ENCODE measurements around the gene FBLIM1. TPM values are rescaled to one million over a fixed set of nuclear protein-coding genes. Genes with fewer than 3 reads are reported as not detected.
"Not testable (repeated sequence)": the region's sequence is repeated elsewhere in the genome, so short reads cannot be mapped to it uniquely, and the experiment has no call there.

The FBLIM1 gene
- total and polyA plus RNA-seq, 4 donors = 192 to 584 (median 463) TPM

- H3K9me3 ChIP-seq (ENCODE audit: control insufficient read depth, low read length) = no peaks in the 10 kb centered on the region
- intact Hi-C loops (cut with DNase I) = no loop called here
- WGBS, 2 donors = 82 to 90% methylated on average over 6 of the region's 6 CpGs
- no peak for ATAC-seq (ENCODE audit: low FRiP score)
- no peaks in the 10 kb centered on the region for H3K27me3 ChIP-seq (ENCODE audit: control insufficient read depth in 1 of 2, insufficient read depth in 2 of 2, low read length in 1 of 2)
- no peaks in the 10 kb centered on the region for H3K36me3 ChIP-seq (ENCODE audit: control insufficient read depth in 1 of 2, insufficient read depth in 2 of 2, low read length in 1 of 2)
- H3K27ac ChIP-seq (ENCODE audit: low read depth in 1 of 2, low read length in 2 of 2) = no peak overlapping the region
- peak in 1 of 2 donors; percentile 25 for DNase-seq
- H3K4me1 ChIP-seq (ENCODE audit: control insufficient read depth in 1 of 2, insufficient read depth in 2 of 2, low read length in 2 of 2) = peaks cover 0 to 3% of the 10 kb centered on the region in 2 donors
- H3K4me3 ChIP-seq (ENCODE audit: low read length in 2 of 2) = no peak overlapping the region
These were observed 68.4 kb downstream of the FBLIM1 start for GRCh38 chr1:15826810-15827507.

DNA sequence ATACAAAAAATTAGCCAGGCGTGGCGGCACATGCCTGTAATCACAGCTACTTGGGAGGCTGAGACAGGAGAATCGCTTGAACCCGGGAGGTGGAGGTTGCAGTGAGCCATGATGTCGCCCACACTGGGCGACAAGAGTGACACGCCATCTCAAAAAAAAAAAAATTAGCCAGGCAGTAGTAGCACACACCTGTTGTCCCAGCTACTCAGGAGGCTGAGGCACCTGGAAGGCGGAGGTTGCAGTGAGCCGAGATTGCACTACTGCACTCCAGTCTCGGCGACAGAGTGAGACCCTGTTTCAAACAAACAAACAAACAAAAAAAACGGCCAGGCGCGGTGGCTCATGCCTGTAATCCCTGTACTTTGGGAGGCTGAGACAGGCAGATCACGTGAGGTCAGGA is 69.0 kb downstream of the FBLIM1 start:
- H3K4me3 ChIP-seq (ENCODE audit: low read length in 2 of 2); H3K36me3 ChIP-seq (ENCODE audit: control insufficient read depth in 1 of 2, insufficient read depth in 2 of 2, low read length in 1 of 2); ATAC-seq (ENCODE audit: low FRiP score); H3K9me3 ChIP-seq (ENCODE audit: control insufficient read depth, low read length); H3K27me3 ChIP-seq (ENCODE audit: control insufficient read depth in 1 of 2, insufficient read depth in 2 of 2, low read length in 1 of 2); intact Hi-C loops (cut with DNase I); H3K27ac ChIP-seq (ENCODE audit: low read depth in 1 of 2, low read length in 2 of 2); H3K4me1 ChIP-seq (ENCODE audit: control insufficient read depth in 1 of 2, insufficient read depth in 2 of 2, low read length in 2 of 2): not testable (repeated sequence)
- peak in 1 of 2 donors; percentile 11 for DNase-seq
- 91 to 96% methylated on average over 15 of the region's 15 CpGs for WGBS, 2 donors

DNA sequence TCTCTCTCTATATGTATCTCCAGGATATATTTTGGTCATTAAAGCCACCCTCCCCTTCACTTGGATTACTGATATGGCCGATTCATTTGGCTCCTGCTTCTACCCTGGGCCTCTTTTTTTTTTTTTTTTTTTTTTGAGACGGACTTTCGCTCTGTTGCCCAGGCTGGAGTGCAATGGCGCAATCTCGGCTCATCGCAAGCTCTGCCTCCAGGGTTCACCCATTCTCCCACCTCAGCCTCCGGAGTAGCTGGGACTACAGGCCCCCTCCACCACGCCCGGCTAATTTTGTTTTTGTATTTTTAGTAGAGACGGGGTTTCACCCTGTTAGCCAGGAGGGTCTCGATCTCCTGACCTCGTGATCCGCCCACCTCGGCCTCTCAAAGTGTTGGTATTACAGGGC is 70.3 kb downstream of the FBLIM1 start:
- 90 to 94% methylated on average over 14 of the region's 14 CpGs for WGBS, 2 donors
- H3K9me3 ChIP-seq (ENCODE audit: control insufficient read depth, low read length); intact Hi-C loops (cut with DNase I); H3K4me3 ChIP-seq (ENCODE audit: low read length in 2 of 2); H3K36me3 ChIP-seq (ENCODE audit: control insufficient read depth in 1 of 2, insufficient read depth in 2 of 2, low read length in 1 of 2); H3K27ac ChIP-seq (ENCODE audit: low read depth in 1 of 2, low read length in 2 of 2); ATAC-seq (ENCODE audit: low FRiP score); H3K4me1 ChIP-seq (ENCODE audit: control insufficient read depth in 1 of 2, insufficient read depth in 2 of 2, low read length in 2 of 2); H3K27me3 ChIP-seq (ENCODE audit: control insufficient read depth in 1 of 2, insufficient read depth in 2 of 2, low read length in 1 of 2): not testable (repeated sequence)
- peak; percentile 21 to 25 for DNase-seq

GRCh38 chr1:15830258-15830657 is 71.7 kb downstream of the FBLIM1 start:
- ATAC-seq (ENCODE audit: low FRiP score) (no peak), DNase-seq (no peak)
- Histone ChIP-seq H3K36me3 (ENCODE audit: control insufficient read depth in 1 of 2, insufficient read depth in 2 of 2, low read length in 1 of 2) (no peaks in the 10 kb centered on the region), H3K9me3 (ENCODE audit: control insufficient read depth, low read length) (no peaks in the 10 kb centered on the region), H3K4me1 (ENCODE audit: control insufficient read depth in 1 of 2, insufficient read depth in 2 of 2, low read length in 2 of 2) (peaks cover 0 to 3% of the 10 kb centered on the region in 2 donors), H3K27ac (ENCODE audit: low read depth in 1 of 2, low read length in 2 of 2) (no peak overlapping the region), H3K4me3 (ENCODE audit: low read length in 2 of 2) (no peak overlapping the region), H3K27me3 (ENCODE audit: control insufficient read depth in 1 of 2, insufficient read depth in 2 of 2, low read length in 1 of 2) (no peaks in the 10 kb centered on the region)
- 71 to 77% methylated on average over 1 of the region's 1 CpG for WGBS, 2 donors
- intact Hi-C loops (cut with DNase I) = no loop called here

- H3K4me1 ChIP-seq (ENCODE audit: control insufficient read depth in 1 of 2, insufficient read depth in 2 of 2, low read length in 2 of 2) = peaks cover 0 to 3% of the 10 kb centered on the region in 2 donors
- intact Hi-C loops (cut with DNase I) = no loop called here
These were observed 74.6 kb downstream of the FBLIM1 start for GRCh38 chr1:15833069-15833679.

GRCh38 chr1:15833842-15834405 is 75.3 kb downstream of the FBLIM1 start:
- 1% methylated on average over 10 of the region's 10 CpGs for WGBS, 2 donors
- no peaks in the 10 kb centered on the region for H3K36me3 ChIP-seq (ENCODE audit: control insufficient read depth in 1 of 2, insufficient read depth in 2 of 2, low read length in 1 of 2)
- ATAC-seq (ENCODE audit: low FRiP score) (no peak), DNase-seq (no peak)
- intact Hi-C loops (cut with DNase I) = loop anchor here in 1 of 2 donors (2.0 kb wide), 2 partner anchors 15 to 35 kb away; no protein-coding TSS in a partner anchor
- peak overlapping the region in 1 of 2 donors; percentile 47 for H3K27ac ChIP-seq (ENCODE audit: low read depth in 1 of 2, low read length in 2 of 2)
- peak overlapping the region; percentile 76 to 96 for H3K4me3 ChIP-seq (ENCODE audit: low read length in 2 of 2)
- H3K9me3 ChIP-seq (ENCODE audit: control insufficient read depth, low read length) = no peaks in the 10 kb centered on the region
- H3K4me1 ChIP-seq (ENCODE audit: control insufficient read depth in 1 of 2, insufficient read depth in 2 of 2, low read length in 2 of 2) = peaks cover 0 to 3% of the 10 kb centered on the region in 2 donors
- no peaks in the 10 kb centered on the region for H3K27me3 ChIP-seq (ENCODE audit: control insufficient read depth in 1 of 2, insufficient read depth in 2 of 2, low read length in 1 of 2)

More at GRCh38 chr1:15833069-15833679, 74.6 kb downstream of the FBLIM1 start:
- H3K9me3 ChIP-seq (ENCODE audit: control insufficient read depth, low read length) = no peaks in the 10 kb centered on the region
- no peaks in the 10 kb centered on the region for H3K36me3 ChIP-seq (ENCODE audit: control insufficient read depth in 1 of 2, insufficient read depth in 2 of 2, low read length in 1 of 2)
- 31 to 46% methylated on average over 24 of the region's 24 CpGs for WGBS, 2 donors
- no peak for ATAC-seq (ENCODE audit: low FRiP score)
- no peaks in the 10 kb centered on the region for H3K27me3 ChIP-seq (ENCODE audit: control insufficient read depth in 1 of 2, insufficient read depth in 2 of 2, low read length in 1 of 2)
- peak overlapping the region in 1 of 2 donors; percentile 62 for H3K27ac ChIP-seq (ENCODE audit: low read depth in 1 of 2, low read length in 2 of 2)
- H3K4me3 ChIP-seq (ENCODE audit: low read length in 2 of 2) = peak overlapping the region in 1 of 2 donors; percentile 96
- peak; percentile 82 to 84 for DNase-seq

- DNase-seq (peak; percentile 91 to 95), ATAC-seq (ENCODE audit: low FRiP score) (peak; percentile 88)
- H3K36me3 ChIP-seq (ENCODE audit: control insufficient read depth in 1 of 2, insufficient read depth in 2 of 2, low read length in 1 of 2) = no peaks in the 10 kb centered on the region
- H3K27ac ChIP-seq (ENCODE audit: low read depth in 1 of 2, low read length in 2 of 2) = peak overlapping the region; percentile 93 to 98
- H3K9me3 ChIP-seq (ENCODE audit: control insufficient read depth, low read length) = no peaks in the 10 kb centered on the region
- intact Hi-C loops (cut with DNase I) = loop anchor here in 1 of 2 donors (1.0 to 2.0 kb wide), 3 partner anchors 14 to 115 kb away; no protein-coding TSS in a partner anchor
- H3K4me1 ChIP-seq (ENCODE audit: control insufficient read depth in 1 of 2, insufficient read depth in 2 of 2, low read length in 2 of 2) = peaks cover 0 to 3% of the 10 kb centered on the region in 2 donors
- H3K27me3 ChIP-seq (ENCODE audit: control insufficient read depth in 1 of 2, insufficient read depth in 2 of 2, low read length in 1 of 2) = no peaks in the 10 kb centered on the region
- 0 to 1% methylated on average over 70 to 77 of the region's 77 CpGs for WGBS, 2 donors
- H3K4me3 ChIP-seq (ENCODE audit: low read length in 2 of 2) = peak overlapping the region; percentile 76 to 96
These were observed 76.0 kb downstream of the FBLIM1 start for GRCh38 chr1:15834406-15835204.

DNA sequence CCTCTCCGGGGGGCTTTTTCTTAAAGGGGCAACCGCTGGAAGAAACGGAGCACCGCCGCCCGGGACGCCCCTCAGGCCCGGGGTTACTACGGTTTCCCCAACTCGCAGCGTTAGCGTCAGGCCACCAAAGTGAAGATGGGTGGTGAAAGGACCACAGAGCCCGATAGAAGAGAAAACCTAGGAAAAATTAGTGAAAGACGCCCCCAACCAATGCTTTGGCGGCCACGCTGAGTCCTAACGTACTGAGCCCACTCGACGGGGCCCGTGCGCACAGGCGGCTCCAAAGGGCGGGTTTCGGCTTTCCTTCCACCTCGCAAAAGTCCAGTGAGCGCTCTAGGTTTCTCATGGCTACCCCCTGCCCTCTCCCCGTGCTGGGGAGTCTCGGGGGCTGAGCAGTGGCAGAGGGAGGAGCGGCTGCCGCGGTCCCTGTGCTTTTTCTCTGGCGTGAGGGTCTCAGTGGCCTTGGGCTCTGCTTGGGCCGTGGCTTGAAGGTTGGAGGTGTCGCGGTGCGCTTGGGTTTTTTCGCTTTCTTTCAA is 76.7 kb downstream of the FBLIM1 start:
- Histone ChIP-seq H3K36me3 (ENCODE audit: control insufficient read depth in 1 of 2, insufficient read depth in 2 of 2, low read length in 1 of 2) (no peaks in the 10 kb centered on the region), H3K9me3 (ENCODE audit: control insufficient read depth, low read length) (no peaks in the 10 kb centered on the region), H3K4me3 (ENCODE audit: low read length in 2 of 2) (peak overlapping the region; percentile 76 to 85), H3K4me1 (ENCODE audit: control insufficient read depth in 1 of 2, insufficient read depth in 2 of 2, low read length in 2 of 2) (peaks cover 0 to 2% of the 10 kb centered on the region in 2 donors), H3K27me3 (ENCODE audit: control insufficient read depth in 1 of 2, insufficient read depth in 2 of 2, low read length in 1 of 2) (no peaks in the 10 kb centered on the region), H3K27ac (ENCODE audit: low read depth in 1 of 2, low read length in 2 of 2) (peak overlapping the region; percentile 93 to 98)
- WGBS, 2 donors = 0 to 1% methylated on average over 37 of the region's 37 CpGs
- DNase-seq = no peak
- ATAC-seq (ENCODE audit: low FRiP score) = peak; percentile 51
- intact Hi-C loops (cut with DNase I) = loop anchor here in 1 of 2 donors (1.0 to 2.0 kb wide), 3 partner anchors 14 to 114 kb away; no protein-coding TSS in a partner anchor
